Measurements from ENCODE around the gene PTPRM.

- TF ChIP-seq CTCF (conservative IDR thresholded peaks at IDR 0.05; ENCODE audit: low read length) (no peak), EZH2phosphoT487 (IDR thresholded peaks at IDR 0.05; ENCODE audit: borderline replicate concordance) (no peak)
Measured at GRCh38 chr18:8232791-8233190, 665.7 kb downstream of the PTPRM start.

All from Loucy (cell line).